Stimulated activated CD8-positive, alpha-beta memory T cell treated with anti-CD3 and anti-CD28 coated beads, Interleukin-4, amount 100 ng/mL, for 24 hours (primary cell): ENCODE data around the gene CRTAP.
"Not testable (repeated sequence)": the region's sequence is repeated elsewhere in the genome, so short reads cannot be mapped to it uniquely, and the experiment has no call there.

Source experiments
- DNase-seq: peaks from one replicate; pipeline ENCODE4 v3.0.0-alpha.2; 2020; ENCODE audit warnings: low read depth

CRTAP gene

DNA sequence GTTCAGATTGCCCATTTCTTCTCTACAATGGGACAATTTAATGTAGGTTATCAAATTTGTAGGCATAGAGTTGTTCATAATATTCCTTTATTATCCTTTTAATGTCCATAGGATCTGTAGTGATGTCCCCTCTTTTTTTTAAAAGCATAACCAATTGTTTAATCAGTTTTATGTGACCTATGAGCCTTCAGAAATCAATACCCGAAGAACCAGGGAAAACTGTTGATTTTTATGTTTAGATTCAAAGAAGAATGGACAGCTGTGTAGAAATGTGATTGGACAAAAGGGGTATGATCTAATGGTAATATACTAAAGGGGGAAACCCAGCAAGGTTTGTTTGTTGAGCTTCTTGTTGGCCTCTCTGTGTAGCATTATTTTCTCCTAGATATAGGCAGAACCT, 65.3 kb downstream of the CRTAP start:
- DNase-seq: no peak

DNA sequence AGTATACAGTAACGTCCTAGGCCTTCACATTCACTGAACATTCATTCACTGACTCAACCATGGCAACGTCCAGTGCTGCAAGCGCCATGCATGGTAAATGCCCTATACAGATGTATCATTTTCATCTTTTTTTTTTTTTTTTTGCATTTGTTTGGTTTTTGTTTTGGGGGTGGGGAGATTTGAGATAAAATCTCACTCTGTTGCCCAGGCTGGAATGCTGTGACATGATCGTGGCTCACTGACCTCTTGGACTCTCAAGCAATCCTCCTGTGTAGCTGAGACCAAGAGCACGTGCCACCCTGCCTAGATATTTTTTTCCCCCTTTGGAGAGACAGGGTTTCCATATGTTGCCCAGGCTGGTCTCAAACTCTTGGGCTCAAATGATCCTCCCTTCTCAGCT, 67.4 kb downstream of the CRTAP start:
- DNase-seq: no peak

DNA sequence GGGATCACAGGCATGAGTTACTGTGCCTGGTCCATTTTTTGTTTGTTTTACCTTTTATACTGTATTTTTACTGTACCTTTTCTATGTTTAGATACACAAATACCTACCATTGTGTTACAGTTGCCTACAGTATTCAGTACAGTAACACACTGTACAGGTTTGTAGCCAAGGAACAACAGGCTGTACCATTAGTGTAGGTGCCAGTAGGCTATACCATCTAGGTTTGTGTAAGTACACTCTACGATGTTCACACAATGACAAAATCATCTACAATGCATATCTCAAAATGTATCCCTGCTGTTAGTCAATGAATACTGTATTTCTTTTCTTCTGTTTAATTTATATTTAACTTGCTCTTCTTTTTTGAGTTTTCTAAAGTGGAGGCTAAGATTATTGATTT, 67.8 kb downstream of the CRTAP start:
- DNase-seq: not testable (repeated sequence)

DNA sequence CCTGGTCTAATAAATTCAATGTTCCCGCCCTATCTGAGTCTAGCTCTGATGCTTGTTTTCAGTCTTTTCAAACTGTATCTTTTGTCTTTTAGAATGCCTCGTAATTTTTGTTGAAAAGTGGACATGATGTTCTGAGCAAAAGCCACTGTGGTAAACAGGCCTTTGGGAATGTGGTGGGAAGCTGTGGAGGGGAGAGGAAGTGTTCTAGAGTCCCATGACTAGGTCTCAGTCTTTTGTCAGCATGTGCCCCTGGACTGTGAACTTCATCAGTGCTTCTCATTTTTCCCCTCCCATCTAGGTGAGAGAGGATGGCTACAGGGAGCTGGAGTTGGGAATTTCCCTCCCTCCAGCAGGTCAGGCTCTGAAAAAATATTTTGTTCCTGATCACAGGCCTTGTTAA, 71.0 kb downstream of the CRTAP start:
- no peak for DNase-seq

DNA sequence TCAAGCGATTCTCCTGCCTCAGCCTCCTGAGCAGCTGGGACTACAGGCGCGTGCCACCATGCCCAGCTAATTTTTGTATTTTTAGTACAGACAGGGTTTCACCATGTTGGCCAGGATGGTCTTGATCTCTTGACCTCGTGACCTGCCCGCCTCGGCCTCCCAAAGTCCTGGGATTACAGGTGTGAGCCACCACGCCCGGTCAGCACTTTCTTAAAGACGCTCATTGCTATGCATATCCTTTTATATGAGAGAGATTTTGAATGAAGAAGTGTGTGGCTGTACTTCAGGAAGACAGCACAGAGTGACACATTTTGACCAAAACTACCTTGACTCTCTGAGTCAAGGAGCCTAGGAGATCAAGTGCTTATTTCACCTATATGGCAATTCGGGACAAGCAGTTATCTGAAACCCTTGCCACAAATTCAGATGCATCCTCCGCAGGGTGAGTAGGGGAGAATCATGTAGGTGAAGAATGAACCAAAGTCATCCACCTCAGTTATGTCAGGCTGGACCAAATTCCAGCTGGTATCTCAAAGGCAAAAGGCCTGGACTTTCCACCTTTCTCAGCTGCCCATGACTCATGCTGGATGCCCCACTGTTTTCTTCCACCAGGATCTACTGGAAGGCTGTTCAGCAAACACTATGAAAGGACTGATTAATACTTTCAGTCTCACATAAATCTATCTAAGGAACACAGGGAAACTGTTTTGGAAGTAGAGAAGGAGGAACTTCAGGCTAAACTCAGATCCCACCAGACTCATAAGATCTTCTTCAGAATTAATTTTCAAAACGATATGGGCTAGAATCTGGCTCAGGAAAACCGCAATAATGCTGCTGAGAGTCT, 72.9 kb downstream of the CRTAP start:
- DNase-seq: no peak

DNA sequence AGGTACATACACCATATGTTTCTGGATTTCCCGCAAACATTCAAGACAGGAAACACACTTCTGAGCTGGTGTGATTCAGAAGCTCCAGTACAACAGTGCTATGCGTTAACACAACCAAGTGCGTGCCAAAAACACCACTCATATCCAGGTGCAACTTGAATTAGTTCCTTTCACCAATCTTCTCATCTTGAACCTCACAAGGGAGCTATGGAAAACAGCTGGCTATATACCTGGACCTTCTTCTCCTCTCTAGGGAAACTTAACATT, 73.5 kb downstream of the CRTAP start:
- DNase-seq: no peak

DNA sequence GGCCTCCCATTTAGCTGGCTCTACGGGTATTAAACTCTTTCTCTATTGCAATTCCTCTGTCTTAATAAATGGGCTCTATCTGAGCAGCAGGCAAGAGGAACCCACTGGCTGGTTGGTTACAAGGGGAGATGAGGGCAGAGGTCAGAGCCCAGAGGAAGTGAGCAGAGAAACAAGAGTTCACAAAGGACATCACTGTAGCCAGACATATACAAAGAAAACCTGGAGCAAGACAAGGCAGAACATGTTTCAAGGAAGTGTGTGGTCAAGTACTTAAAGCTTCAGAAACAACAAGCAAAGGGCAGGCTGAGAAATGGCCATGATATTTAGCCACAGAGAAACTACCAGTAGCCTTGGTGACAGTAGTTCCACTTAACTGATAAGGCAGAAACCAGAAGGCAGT, 80.5 kb downstream of the CRTAP start:
- no peak for DNase-seq

DNA sequence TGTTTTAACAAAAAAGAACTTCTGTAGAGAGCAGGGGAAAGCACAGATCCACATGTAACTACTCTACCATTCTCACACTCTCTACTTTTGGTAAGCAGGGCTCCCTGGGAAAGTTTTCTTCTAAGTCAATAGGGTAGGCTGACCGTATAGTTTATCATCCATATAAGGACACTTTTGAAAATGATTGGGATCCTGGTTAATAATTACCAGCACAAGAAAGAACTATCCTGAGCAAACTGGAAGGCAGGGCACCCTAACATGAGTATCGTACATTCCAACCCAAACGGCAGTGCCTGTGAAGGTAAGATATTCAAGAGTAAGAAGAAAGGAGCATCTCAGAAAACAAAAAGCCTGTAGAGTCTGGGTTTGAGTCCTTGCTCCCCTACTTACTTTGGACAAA, 82.7 kb downstream of the CRTAP start:
- no peak for DNase-seq
